Astrocyte of the cerebellum (primary cell): ENCODE results near the gene SEC61B.

ENCODE experiments used
- DNase-seq: peaks from one replicate; pipeline ENCODE4 v3.0.0-alpha.2; 2011; ENCODE audit warnings: low read depth
- H3K4me3 ChIP-seq: 2 replicates; pipeline ENCODE4 v1.5.1; 2011; ENCODE audit warnings: mild to moderate bottlenecking, low read depth, low read length, moderate library complexity
- CTCF ChIP-seq: IDR thresholded peaks from 2 replicates; pipeline ENCODE4 v1.5.1; 2012; ENCODE audit warnings: low read length, low read depth, moderate library complexity, mild to moderate bottlenecking; ENCODE audit errors: missing control alignments
- in situ Hi-C: cut with HindIII; loops from 2 replicates; pipeline ENCODE4 v1.10.0; 2017; ENCODE audit warnings: low sequenced_read_pairs

SEC61B gene

GRCh38 chr9:99257723-99258389 lies 35.8 kb downstream of the SEC61B start:
- no peak for TF ChIP-seq CTCF
- H3K4me3 ChIP-seq = no peak overlapping the region
- DNase-seq = no peak
- in situ Hi-C loops = no loop called here

GRCh38 chr9:99259231-99259918 lies 37.3 kb downstream of the SEC61B start:
- no peak overlapping the region for H3K4me3 ChIP-seq
- TF ChIP-seq CTCF = no peak
- no peak for DNase-seq
- in situ Hi-C loops = no loop called here

GRCh38 chr9:99261923-99262322 lies 39.8 kb downstream of the SEC61B start:
- no peak overlapping the region for H3K4me3 ChIP-seq
- TF ChIP-seq CTCF = no peak
- DNase-seq = no peak
- in situ Hi-C loops = no loop called here

GRCh38 chr9:99262949-99263418 lies 40.9 kb downstream of the SEC61B start:
- TF ChIP-seq CTCF = no peak
- DNase-seq = no peak
- no peak overlapping the region for H3K4me3 ChIP-seq
- in situ Hi-C loops = no loop called here

GRCh38 chr9:99264070-99264680 lies 42.1 kb downstream of the SEC61B start:
- peak; percentile 31 for TF ChIP-seq CTCF
- in situ Hi-C loops = no loop called here
- no peak overlapping the region for H3K4me3 ChIP-seq
- no peak for DNase-seq

GRCh38 chr9:99265691-99266090 lies 43.6 kb downstream of the SEC61B start:
- no peak for DNase-seq
- in situ Hi-C loops = no loop called here
- no peak overlapping the region for H3K4me3 ChIP-seq
- no peak for TF ChIP-seq CTCF
